ENCODE data around the gene THADA. TPM values are rescaled to one million over a fixed set of nuclear protein-coding genes. Genes with fewer than 3 reads are reported as not detected.

Gene THADA
- total and polyA plus RNA-seq, 7 experiments from 2014 or later = 11.7 to 43.0 (median 39.6) TPM

DNA sequence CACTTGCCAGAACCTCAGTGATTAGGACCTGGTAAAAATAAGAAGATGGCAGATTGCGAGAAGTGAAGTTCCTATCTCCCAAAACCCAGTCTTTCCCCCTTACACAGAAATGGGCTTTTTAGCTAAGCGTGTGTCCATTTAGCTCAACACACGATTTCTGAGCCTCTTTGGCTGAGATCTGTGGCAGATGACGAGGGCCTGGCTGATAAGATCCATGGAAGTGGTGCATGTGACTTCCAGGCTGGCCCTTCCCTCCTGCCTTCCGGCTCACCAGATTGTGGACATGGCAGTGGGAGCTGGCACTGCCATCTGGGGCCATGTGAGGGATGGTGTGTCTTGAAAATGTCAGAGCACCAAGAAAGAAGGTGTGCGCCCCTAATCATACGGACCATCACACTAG is 328.5 kb downstream of the THADA start:
- H3K9me3 ChIP-seq (ENCODE audit: control insufficient read depth in 2 of 3, low read length in 3 of 3) = no peaks in the 10 kb centered on the region
- H3K27ac Mint-ChIP-seq = peak overlapping the region in 1 of 9 donors; percentile 22
- ATAC-seq (no peak), DNase-seq (no peak)
- no peaks in the 10 kb centered on the region for H3K27me3 ChIP-seq (ENCODE audit: control insufficient read depth in 2 of 2, insufficient read depth in 2 of 2, low read length in 2 of 2)
- H3K27ac ChIP-seq (ENCODE audit: low read depth, low read length) = no peak overlapping the region
- intact Hi-C loops (cut with micrococcal nuclease) = no loop called here
- H3K36me3 ChIP-seq (ENCODE audit: control insufficient read depth in 2 of 3, insufficient read depth in 3 of 3, low read length in 3 of 3) = peaks cover 0 to 59% (median 0%) of the 10 kb centered on the region in 3 experiments
- no peak overlapping the region for H3K4me3 Mint-ChIP-seq
- H3K27me3 Mint-ChIP-seq = no peaks in the 10 kb centered on the region
- peaks cover 0 to 17% (median 0%) of the 10 kb centered on the region in 7 donors for H3K4me1 Mint-ChIP-seq
- CTCF ChIA-PET = interaction anchor here (0.6 kb wide), 1 partner anchor 19 kb away, joined by 3 read pairs; no protein-coding TSS in a partner anchor
- H3K4me3 ChIP-seq (ENCODE audit: low read length) = no peak overlapping the region
- H3K36me3 Mint-ChIP-seq = peaks cover 4 to 53% (median 16%) of the 10 kb centered on the region in 5 donors
- no peaks in the 10 kb centered on the region for H3K4me1 ChIP-seq (ENCODE audit: control insufficient read depth in 2 of 2, insufficient read depth in 2 of 2, low read length in 2 of 2)
- POLR2A ChIA-PET = no interaction called here
- H3K9me3 Mint-ChIP-seq = peaks cover 0 to 2% (median 0%) of the 10 kb centered on the region in 11 donors

DNA sequence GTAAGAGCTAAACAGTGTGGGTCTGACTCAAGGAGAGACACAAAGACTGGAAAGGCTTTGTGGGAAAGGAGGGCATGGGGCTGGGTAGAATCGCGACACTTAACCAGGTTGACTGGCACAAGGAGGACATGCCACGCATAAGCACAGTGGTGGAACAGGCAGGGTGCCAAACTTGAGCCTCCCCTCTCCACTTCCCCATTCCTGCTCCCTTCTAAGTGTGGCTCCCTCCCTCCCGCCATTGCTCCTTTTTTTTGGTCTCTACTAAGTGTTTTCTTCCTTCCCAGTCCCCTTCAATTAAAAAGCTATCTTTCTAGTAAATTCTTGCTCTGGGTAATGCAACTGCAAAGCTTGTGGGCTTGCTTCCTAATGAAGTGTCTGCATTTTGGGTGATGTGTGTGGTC is 329.1 kb downstream of the THADA start:
- POLR2A ChIA-PET = no interaction called here
- intact Hi-C loops (cut with micrococcal nuclease) = no loop called here
- DNase-seq (no peak), ATAC-seq (peak; percentile 46)
- Histone ChIP-seq H3K4me3 (ENCODE audit: low read length) (no peak overlapping the region), H3K36me3 (ENCODE audit: control insufficient read depth in 2 of 3, insufficient read depth in 3 of 3, low read length in 3 of 3) (peaks cover 0 to 56% (median 0%) of the 10 kb centered on the region in 3 experiments), H3K9me3 (ENCODE audit: control insufficient read depth in 2 of 3, low read length in 3 of 3) (no peaks in the 10 kb centered on the region), H3K4me1 (ENCODE audit: control insufficient read depth in 2 of 2, insufficient read depth in 2 of 2, low read length in 2 of 2) (no peaks in the 10 kb centered on the region), H3K27ac (ENCODE audit: low read depth, low read length) (no peak overlapping the region), H3K27me3 (ENCODE audit: control insufficient read depth in 2 of 2, insufficient read depth in 2 of 2, low read length in 2 of 2) (no peaks in the 10 kb centered on the region)
- Mint-ChIP-seq H3K9me3 (peaks cover 0 to 2% (median 0%) of the 10 kb centered on the region in 11 donors), H3K4me1 (peaks cover 0 to 17% (median 0%) of the 10 kb centered on the region in 7 donors), H3K4me3 (no peak overlapping the region), H3K27me3 (no peaks in the 10 kb centered on the region), H3K36me3 (peaks cover 4 to 48% (median 12%) of the 10 kb centered on the region in 5 donors), H3K27ac (peak overlapping the region in 2 of 9 donors; percentile 22 to 31)
- CTCF ChIA-PET = no interaction called here

DNA sequence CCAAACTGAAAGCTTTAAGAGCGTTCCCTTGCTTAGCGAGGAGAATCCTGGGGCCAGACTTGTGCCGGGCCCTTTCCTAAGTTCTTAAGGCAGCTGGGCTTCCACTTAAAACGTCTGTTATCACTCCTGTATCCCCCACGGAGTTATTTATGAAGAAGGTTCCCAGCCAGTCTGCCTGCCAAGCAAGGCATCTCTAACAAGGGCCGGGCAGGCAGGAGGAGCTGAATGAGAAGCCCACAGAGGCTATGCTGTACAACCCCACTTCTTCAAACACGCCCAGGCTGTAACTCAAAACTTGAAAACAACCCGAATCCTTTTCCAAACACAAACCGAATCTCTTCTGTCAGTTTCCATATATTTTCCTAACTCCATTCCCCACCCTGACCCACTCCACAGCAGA is 330.4 kb downstream of the THADA start:
- ChIA-PET POLR2A (no interaction called here), CTCF (interaction anchor here (0.8 kb wide), 1 partner anchor 105 kb away, joined by 3 read pairs; no protein-coding TSS in a partner anchor)
- Histone ChIP-seq H3K4me1 (ENCODE audit: control insufficient read depth in 2 of 2, insufficient read depth in 2 of 2, low read length in 2 of 2) (no peaks in the 10 kb centered on the region), H3K4me3 (ENCODE audit: low read length) (no peak overlapping the region), H3K9me3 (ENCODE audit: control insufficient read depth in 2 of 3, low read length in 3 of 3) (no peaks in the 10 kb centered on the region), H3K36me3 (ENCODE audit: control insufficient read depth in 2 of 3, insufficient read depth in 3 of 3, low read length in 3 of 3) (peaks cover 0 to 47% (median 0%) of the 10 kb centered on the region in 3 experiments), H3K27ac (ENCODE audit: low read depth, low read length) (no peak overlapping the region), H3K27me3 (ENCODE audit: control insufficient read depth in 2 of 2, insufficient read depth in 2 of 2, low read length in 2 of 2) (no peaks in the 10 kb centered on the region)
- DNase-seq (no peak), ATAC-seq (no peak)
- Mint-ChIP-seq H3K9me3 (peaks cover 0 to 2% (median 0%) of the 10 kb centered on the region in 11 donors), H3K36me3 (peaks cover 4 to 41% (median 11%) of the 10 kb centered on the region in 5 donors), H3K4me3 (no peak overlapping the region), H3K27me3 (no peaks in the 10 kb centered on the region), H3K4me1 (peaks cover 0 to 14% (median 0%) of the 10 kb centered on the region in 7 donors), H3K27ac (no peak overlapping the region)
- intact Hi-C loops (cut with micrococcal nuclease) = no loop called here

DNA sequence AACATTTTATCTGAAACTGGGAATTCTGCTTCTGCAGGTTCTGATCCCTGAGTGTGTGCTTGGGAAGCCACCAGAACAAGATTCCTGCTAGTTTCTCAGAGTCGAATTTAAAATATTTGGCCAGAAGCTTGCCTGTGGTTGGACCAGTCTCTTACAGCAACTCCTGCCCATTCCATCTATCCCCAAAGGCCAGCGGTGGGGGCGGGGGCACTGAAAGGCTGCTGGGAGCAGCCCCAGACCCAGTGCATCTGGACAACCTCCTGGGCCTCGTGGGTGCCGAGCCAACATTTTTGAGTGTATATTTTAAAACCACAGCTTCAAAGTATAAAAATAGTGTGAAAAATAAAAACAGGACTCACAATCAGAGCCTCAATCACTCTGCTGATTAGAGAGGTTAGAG is 330.8 kb downstream of the THADA start:
- no peak for ATAC-seq
- H3K27me3 ChIP-seq (ENCODE audit: control insufficient read depth in 2 of 2, insufficient read depth in 2 of 2, low read length in 2 of 2) = no peaks in the 10 kb centered on the region
- H3K27ac Mint-ChIP-seq = no peak overlapping the region
- intact Hi-C loops (cut with micrococcal nuclease) = no loop called here
- H3K9me3 Mint-ChIP-seq = peaks cover 0 to 2% (median 0%) of the 10 kb centered on the region in 11 donors
- H3K9me3 ChIP-seq (ENCODE audit: control insufficient read depth in 2 of 3, low read length in 3 of 3) = no peaks in the 10 kb centered on the region
- ChIA-PET CTCF (interaction anchor here (0.8 kb wide), 1 partner anchor 106 kb away, joined by 3 read pairs; no protein-coding TSS in a partner anchor), POLR2A (no interaction called here)
- peaks cover 0 to 43% (median 0%) of the 10 kb centered on the region in 3 experiments for H3K36me3 ChIP-seq (ENCODE audit: control insufficient read depth in 2 of 3, insufficient read depth in 3 of 3, low read length in 3 of 3)
- no peaks in the 10 kb centered on the region for H3K4me1 ChIP-seq (ENCODE audit: control insufficient read depth in 2 of 2, insufficient read depth in 2 of 2, low read length in 2 of 2)
- H3K4me1 Mint-ChIP-seq = peaks cover 0 to 13% (median 0%) of the 10 kb centered on the region in 7 donors
- no peak overlapping the region for H3K4me3 Mint-ChIP-seq
- no peak overlapping the region for H3K4me3 ChIP-seq (ENCODE audit: low read length)
- no peak overlapping the region for H3K27ac ChIP-seq (ENCODE audit: low read depth, low read length)
- H3K36me3 Mint-ChIP-seq = peaks cover 4 to 37% (median 11%) of the 10 kb centered on the region in 5 donors
- H3K27me3 Mint-ChIP-seq = no peaks in the 10 kb centered on the region
- no peak for DNase-seq

DNA sequence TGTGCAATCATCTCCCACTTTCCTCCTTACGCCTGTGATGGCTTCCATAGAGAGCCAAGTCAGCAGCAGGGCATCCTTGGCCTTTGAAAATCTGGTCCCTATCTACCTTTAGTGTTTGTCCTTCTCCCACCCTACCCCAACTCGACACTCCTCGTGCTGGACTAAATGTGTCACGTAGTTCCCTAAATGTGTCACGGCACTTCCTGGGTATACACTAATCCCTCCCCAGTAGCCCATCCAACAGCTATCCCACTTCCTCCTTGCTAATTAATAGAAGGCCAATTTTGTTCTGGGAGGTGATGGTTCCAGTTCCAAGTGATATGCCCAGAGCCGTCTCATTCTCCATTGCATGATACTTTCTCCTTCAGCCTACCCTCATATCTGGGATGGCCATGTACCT is 332.9 kb downstream of the THADA start:
- no peaks in the 10 kb centered on the region for H3K9me3 Mint-ChIP-seq
- peaks cover 0 to 6% (median 0%) of the 10 kb centered on the region in 7 donors for H3K4me1 Mint-ChIP-seq
- no peak overlapping the region for H3K4me3 Mint-ChIP-seq
- intact Hi-C loops (cut with micrococcal nuclease) = no loop called here
- ATAC-seq (no peak), DNase-seq (no peak)
- no peaks in the 10 kb centered on the region for H3K9me3 ChIP-seq (ENCODE audit: control insufficient read depth in 2 of 3, low read length in 3 of 3)
- ChIA-PET CTCF (no interaction called here), POLR2A (no interaction called here)
- H3K4me1 ChIP-seq (ENCODE audit: control insufficient read depth in 2 of 2, insufficient read depth in 2 of 2, low read length in 2 of 2) = no peaks in the 10 kb centered on the region
- no peak overlapping the region for H3K4me3 ChIP-seq (ENCODE audit: low read length)
- H3K27me3 ChIP-seq (ENCODE audit: control insufficient read depth in 2 of 2, insufficient read depth in 2 of 2, low read length in 2 of 2) = no peaks in the 10 kb centered on the region
- no peaks in the 10 kb centered on the region for H3K27me3 Mint-ChIP-seq
- H3K36me3 Mint-ChIP-seq = peaks cover 0 to 25% (median 4%) of the 10 kb centered on the region in 5 donors
- no peak overlapping the region for H3K27ac Mint-ChIP-seq
- H3K36me3 ChIP-seq (ENCODE audit: control insufficient read depth in 2 of 3, insufficient read depth in 3 of 3, low read length in 3 of 3) = peaks cover 0 to 34% (median 0%) of the 10 kb centered on the region in 3 experiments
- no peak overlapping the region for H3K27ac ChIP-seq (ENCODE audit: low read depth, low read length)

DNA sequence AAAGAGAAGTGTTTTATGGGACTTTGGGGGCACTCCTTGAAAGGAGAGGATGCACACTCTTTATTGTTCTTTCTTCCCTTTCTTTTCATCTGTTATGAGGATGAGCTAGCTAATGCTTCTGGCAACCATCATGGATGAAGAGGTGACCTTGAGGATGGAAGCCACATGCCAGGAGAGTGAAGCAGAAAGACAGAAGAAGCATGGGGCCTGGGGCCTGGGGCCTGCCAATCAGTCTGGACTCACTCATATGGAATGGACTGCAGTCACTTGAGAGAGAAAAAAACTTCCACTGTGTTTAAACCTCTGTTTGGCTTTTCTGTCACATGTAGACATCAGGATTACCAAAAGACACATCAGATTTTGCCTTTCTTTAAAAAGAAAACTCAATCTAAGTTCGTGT is 333.6 kb downstream of the THADA start:
- CTCF ChIA-PET = no interaction called here
- Histone ChIP-seq H3K27me3 (ENCODE audit: control insufficient read depth in 2 of 2, insufficient read depth in 2 of 2, low read length in 2 of 2) (no peaks in the 10 kb centered on the region), H3K9me3 (ENCODE audit: control insufficient read depth in 2 of 3, low read length in 3 of 3) (no peaks in the 10 kb centered on the region), H3K36me3 (ENCODE audit: control insufficient read depth in 2 of 3, insufficient read depth in 3 of 3, low read length in 3 of 3) (peaks cover 0 to 36% (median 0%) of the 10 kb centered on the region in 3 experiments), H3K4me1 (ENCODE audit: control insufficient read depth in 2 of 2, insufficient read depth in 2 of 2, low read length in 2 of 2) (no peaks in the 10 kb centered on the region), H3K4me3 (ENCODE audit: low read length) (no peak overlapping the region), H3K27ac (ENCODE audit: low read depth, low read length) (no peak overlapping the region)
- POLR2A ChIA-PET = no interaction called here
- DNase-seq (no peak), ATAC-seq (no peak)
- no peak overlapping the region for H3K4me3 Mint-ChIP-seq
- H3K27ac Mint-ChIP-seq = no peak overlapping the region
- no peaks in the 10 kb centered on the region for H3K27me3 Mint-ChIP-seq
- peaks cover 0 to 6% (median 0%) of the 10 kb centered on the region in 7 donors for H3K4me1 Mint-ChIP-seq
- H3K9me3 Mint-ChIP-seq = no peaks in the 10 kb centered on the region
- peaks cover 0 to 30% (median 7%) of the 10 kb centered on the region in 5 donors for H3K36me3 Mint-ChIP-seq
- intact Hi-C loops (cut with micrococcal nuclease) = no loop called here

DNA sequence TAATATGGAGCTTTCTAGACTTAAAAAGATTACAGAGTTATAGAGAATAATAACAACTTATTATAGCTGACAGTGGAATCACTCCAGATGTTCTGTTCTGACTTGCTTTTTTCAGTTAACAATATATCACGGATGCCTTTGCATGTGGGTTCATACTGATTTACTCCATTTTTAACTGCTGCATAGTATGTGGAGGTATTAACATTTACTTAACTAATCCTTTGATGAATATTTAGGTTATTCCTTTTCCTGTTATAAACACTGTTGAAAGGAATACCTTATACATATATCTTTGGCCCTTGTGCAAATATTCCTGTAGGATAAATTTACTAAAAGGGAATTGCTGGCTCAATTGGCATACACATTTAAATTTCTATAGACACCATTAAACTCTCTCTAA is 336.3 kb downstream of the THADA start:
- Mint-ChIP-seq H3K4me1 (peaks cover 0 to 4% (median 0%) of the 10 kb centered on the region in 7 donors), H3K9me3 (no peaks in the 10 kb centered on the region), H3K27me3 (no peaks in the 10 kb centered on the region), H3K4me3 (no peak overlapping the region), H3K36me3 (peaks cover 0 to 35% (median 5%) of the 10 kb centered on the region in 5 donors), H3K27ac (no peak overlapping the region)
- H3K27ac ChIP-seq (ENCODE audit: low read depth, low read length) = no peak overlapping the region
- ATAC-seq (no peak), DNase-seq (no peak)
- H3K27me3 ChIP-seq (ENCODE audit: control insufficient read depth in 2 of 2, insufficient read depth in 2 of 2, low read length in 2 of 2) = no peaks in the 10 kb centered on the region
- no peaks in the 10 kb centered on the region for H3K9me3 ChIP-seq (ENCODE audit: control insufficient read depth in 2 of 3, low read length in 3 of 3)
- no peaks in the 10 kb centered on the region for H3K4me1 ChIP-seq (ENCODE audit: control insufficient read depth in 2 of 2, insufficient read depth in 2 of 2, low read length in 2 of 2)
- H3K36me3 ChIP-seq (ENCODE audit: control insufficient read depth in 2 of 3, insufficient read depth in 3 of 3, low read length in 3 of 3) = peaks cover 0 to 39% (median 0%) of the 10 kb centered on the region in 3 experiments
- H3K4me3 ChIP-seq (ENCODE audit: low read length) = no peak overlapping the region
- CTCF ChIA-PET = no interaction called here
- POLR2A ChIA-PET = no interaction called here
- intact Hi-C loops (cut with micrococcal nuclease) = no loop called here
